ENCODE data around the gene CAPN9.

- TF ChIP-seq CTCF (IDR thresholded peaks at IDR 0.05) (no peak), EZH2 (IDR thresholded peaks at IDR 0.05) (no peak), EZH2phosphoT487 (IDR thresholded peaks at IDR 0.05) (no peak)
Observed at GRCh38 chr1:230812568-230812967, 65.4 kb downstream of the CAPN9 start.

Data from neural progenitor cell (in vitro differentiated cells).